ENCODE results near the gene SIGLEC10. TPM values are rescaled to one million over a fixed set of nuclear protein-coding genes. Genes with fewer than 3 reads are reported as not detected.

The SIGLEC10 gene
- total and polyA plus RNA-seq, 2 donors from 2014 or later = 0.34 to 33.8 TPM

DNA sequence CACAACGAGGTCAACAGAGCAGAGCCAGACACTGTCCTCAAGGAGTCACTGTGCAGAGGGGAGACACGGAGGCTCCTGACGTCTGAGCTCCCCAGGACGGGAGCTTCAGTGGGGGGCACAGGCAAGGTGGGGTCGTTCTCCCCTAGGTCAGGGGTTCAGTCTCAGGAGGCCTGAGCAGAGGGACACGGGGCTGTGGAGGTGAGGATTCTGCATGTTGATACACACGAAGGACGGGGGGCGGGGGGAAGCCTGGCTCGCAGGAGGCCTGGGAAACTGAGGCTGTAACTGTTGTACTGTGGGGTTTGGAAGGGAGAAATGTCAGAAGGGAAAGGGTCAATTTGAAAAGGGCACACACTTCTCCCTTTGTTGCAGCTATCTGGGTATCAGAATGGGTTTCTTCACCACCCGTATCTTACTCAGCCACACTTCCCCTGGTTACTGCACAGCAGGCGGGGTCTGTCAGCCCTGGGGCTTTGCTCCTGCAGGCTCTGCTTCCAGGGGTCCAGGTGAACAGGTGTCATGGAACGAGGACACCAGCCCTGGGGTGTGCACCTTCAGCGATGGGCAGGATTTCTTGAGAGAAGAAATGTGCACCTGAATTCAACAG lies 41.6 kb upstream of the SIGLEC10 start:
- no peaks in the 10 kb centered on the region for H3K9me3 ChIP-seq (ENCODE audit: control insufficient read depth in 2 of 3, insufficient read depth in 1 of 3, low read length in 3 of 3)
- FAIRE-seq (no peak), DNase-seq (no peak)
- H3K27me3 ChIP-seq (ENCODE audit: control insufficient read depth, insufficient read depth, low read length) = no peaks in the 10 kb centered on the region
- no peak overlapping the region for H3K4me3 ChIP-seq (ENCODE audit: low read length in 3 of 3)
- H3K4me1 ChIP-seq (ENCODE audit: control insufficient read depth in 2 of 3, insufficient read depth in 2 of 3, low read depth in 1 of 3, low read length in 3 of 3) = no peaks in the 10 kb centered on the region
- H3K36me3 ChIP-seq (ENCODE audit: control insufficient read depth in 2 of 3, insufficient read depth in 3 of 3, low read length in 3 of 3) = no peaks in the 10 kb centered on the region
- no peak for TF ChIP-seq CTCF (IDR thresholded peaks at IDR 0.05; ENCODE audit: borderline replicate concordance, extremely low read depth, insufficient read depth)
- no peak overlapping the region for H3K9ac ChIP-seq (ENCODE audit: low read length in 3 of 3)
- intact Hi-C loops (cut with DNase I) = no loop called here
- H3K27ac ChIP-seq (ENCODE audit: low read depth in 2 of 2, low read length in 2 of 2) = no peak overlapping the region

DNA sequence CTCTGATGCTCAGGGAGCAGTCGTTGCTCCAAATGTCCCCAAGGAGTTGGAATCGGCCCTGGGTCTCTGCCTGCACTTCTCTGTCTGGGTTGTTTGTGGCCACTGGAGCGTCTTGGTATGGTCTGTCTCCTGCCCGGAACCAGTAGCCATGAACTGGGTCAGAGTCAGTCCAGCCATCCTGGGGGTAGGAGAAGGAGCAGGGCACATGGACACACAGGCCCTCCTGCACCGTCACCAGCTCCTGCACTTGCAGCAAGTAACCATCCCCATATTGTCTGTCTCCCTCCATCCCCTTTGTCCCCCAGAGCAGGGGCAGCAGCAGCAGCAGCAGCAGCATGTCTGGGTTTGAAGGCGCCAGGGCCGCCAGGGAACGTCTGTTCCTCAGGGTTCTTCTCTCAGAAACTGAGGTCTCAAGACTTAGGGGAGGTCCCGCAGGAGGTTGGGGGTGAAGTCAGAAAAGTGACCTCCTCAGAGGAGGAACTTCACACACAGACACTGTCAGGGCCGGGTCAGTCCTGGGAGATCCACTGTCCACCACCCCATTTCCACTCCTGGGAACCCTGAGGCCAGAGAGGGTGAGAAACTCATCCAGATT lies 40.7 kb upstream of the SIGLEC10 start, which contains the start of gene SIGLEC8:
Gene SIGLEC8 (minus strand): TSS at position 404 of the 595 bp plus-strand sequence. CDS start 67 bp downstream, at position 337.
- Histone ChIP-seq H3K27me3 (ENCODE audit: control insufficient read depth, insufficient read depth, low read length) (no peaks in the 10 kb centered on the region), H3K9me3 (ENCODE audit: control insufficient read depth in 2 of 3, insufficient read depth in 1 of 3, low read length in 3 of 3) (no peaks in the 10 kb centered on the region), H3K4me3 (ENCODE audit: low read length in 3 of 3) (no peak within 1 kb of the TSS), H3K36me3 (ENCODE audit: control insufficient read depth in 2 of 3, insufficient read depth in 3 of 3, low read length in 3 of 3) (no peaks in the 10 kb centered on the region), H3K9ac (ENCODE audit: low read length in 3 of 3) (no peak within 1 kb of the TSS), H3K4me1 (ENCODE audit: control insufficient read depth in 2 of 3, insufficient read depth in 2 of 3, low read depth in 1 of 3, low read length in 3 of 3) (no peaks in the 10 kb centered on the region), H3K27ac (ENCODE audit: low read depth in 2 of 2, low read length in 2 of 2) (no peak within 1 kb of the TSS)
- no peak for TF ChIP-seq CTCF (IDR thresholded peaks at IDR 0.05; ENCODE audit: borderline replicate concordance, extremely low read depth, insufficient read depth)
- intact Hi-C loops (cut with DNase I) = no loop called here
- no peak for FAIRE-seq
- DNase-seq = no peak

- H3K9ac ChIP-seq (ENCODE audit: low read length in 3 of 3) = no peak overlapping the region
- intact Hi-C loops (cut with DNase I) = no loop called here
- H3K4me3 ChIP-seq (ENCODE audit: low read length in 3 of 3) = no peak overlapping the region
- no peaks in the 10 kb centered on the region for H3K4me1 ChIP-seq (ENCODE audit: control insufficient read depth in 2 of 3, insufficient read depth in 2 of 3, low read depth in 1 of 3, low read length in 3 of 3)
- no peak overlapping the region for H3K27ac ChIP-seq (ENCODE audit: low read depth in 2 of 2, low read length in 2 of 2)
- H3K27me3 ChIP-seq (ENCODE audit: control insufficient read depth, insufficient read depth, low read length) = no peaks in the 10 kb centered on the region
- no peaks in the 10 kb centered on the region for H3K36me3 ChIP-seq (ENCODE audit: control insufficient read depth in 2 of 3, insufficient read depth in 3 of 3, low read length in 3 of 3)
- no peak for TF ChIP-seq CTCF (IDR thresholded peaks at IDR 0.05; ENCODE audit: borderline replicate concordance, extremely low read depth, insufficient read depth)
- FAIRE-seq (no peak), DNase-seq (no peak)
- H3K9me3 ChIP-seq (ENCODE audit: control insufficient read depth in 2 of 3, insufficient read depth in 1 of 3, low read length in 3 of 3) = no peaks in the 10 kb centered on the region
Observed at GRCh38 chr19:51457351-51458013, 40.0 kb upstream of the SIGLEC10 start.
